Lower leg skin (tissue), 4 donors: ENCODE measurements around the gene ACTRT2. TPM values are rescaled to one million over a fixed set of nuclear protein-coding genes. Genes with fewer than 3 reads are reported as not detected.
A peak's percentile ranks its signal among the peaks of the same experiment; 100 is the strongest.

Source experiments
- DNase-seq, 2 donors: peaks; one replicate each; pipeline ENCODE4 v3.0.0-alpha.2; 2019; ENCODE audit warnings: low spot score in 2 of 2
- H3K4me3 ChIP-seq: fragments of 200-600 bp; sonication (generic); 2 replicates; pipeline ENCODE4 v1.5.1; 2017; ENCODE audit warnings: mild to moderate bottlenecking, low read depth; ENCODE audit not compliant: poor library complexity, severe bottlenecking
- CTCF ChIP-seq, 3 donors: fragments of 450-650 bp; IDR thresholded peaks; one replicate each; pipeline ENCODE4 v1.5.1; 2016; ENCODE audit warnings: antibody characterized with exemption in 3 of 3, mild to moderate bottlenecking in 3 of 3, moderate library complexity in 2 of 3
- POLR2A ChIP-seq, 2 donors: fragments of 450-650 bp; IDR thresholded peaks; one replicate each; pipeline ENCODE4 v1.6.1; 2016 to 2017; ENCODE audit warnings: antibody characterized with exemption in 2 of 2, mild to moderate bottlenecking in 1 of 2, moderate library complexity in 1 of 2
- WGBS, 2 donors: methylation state at CpG; one replicate each; pipeline ENCODE4 v1.1.5; 2018; 5-methylcytosine and 5-hydroxymethylcytosine counted together
- intact Hi-C: fragments of 100-400 bp; cut with DNase I; formaldehyde crosslinking; loops from one replicate; pipeline ENCODE4 v1.15.0; 2023; ENCODE audit warnings: low total_unique reads
- total RNA-seq, 4 donors: library from RNA; depleted of rRNA; stranded (reverse); fragments of >200 nt; gene quantifications; one replicate each; pipeline ENCODE4 v1.1.0, GENCODE V29; 2016

ACTRT2 gene
- total RNA-seq, 4 donors from 2014 or later = not detected

GRCh38 chr1:3061566-3061965 is 40.3 kb downstream of the ACTRT2 start:
- WGBS, 2 donors = 29 to 32% methylated on average over 3 to 5 of the region's 5 CpGs
- peak in 1 of 2 donors; percentile 42 for DNase-seq
- intact Hi-C loops = no loop called here
- TF ChIP-seq CTCF (IDR thresholded peaks at IDR 0.05) = no peak
- TF ChIP-seq POLR2A (IDR thresholded peaks at IDR 0.05) = no peak
- no peak overlapping the region for H3K4me3 ChIP-seq

DNA sequence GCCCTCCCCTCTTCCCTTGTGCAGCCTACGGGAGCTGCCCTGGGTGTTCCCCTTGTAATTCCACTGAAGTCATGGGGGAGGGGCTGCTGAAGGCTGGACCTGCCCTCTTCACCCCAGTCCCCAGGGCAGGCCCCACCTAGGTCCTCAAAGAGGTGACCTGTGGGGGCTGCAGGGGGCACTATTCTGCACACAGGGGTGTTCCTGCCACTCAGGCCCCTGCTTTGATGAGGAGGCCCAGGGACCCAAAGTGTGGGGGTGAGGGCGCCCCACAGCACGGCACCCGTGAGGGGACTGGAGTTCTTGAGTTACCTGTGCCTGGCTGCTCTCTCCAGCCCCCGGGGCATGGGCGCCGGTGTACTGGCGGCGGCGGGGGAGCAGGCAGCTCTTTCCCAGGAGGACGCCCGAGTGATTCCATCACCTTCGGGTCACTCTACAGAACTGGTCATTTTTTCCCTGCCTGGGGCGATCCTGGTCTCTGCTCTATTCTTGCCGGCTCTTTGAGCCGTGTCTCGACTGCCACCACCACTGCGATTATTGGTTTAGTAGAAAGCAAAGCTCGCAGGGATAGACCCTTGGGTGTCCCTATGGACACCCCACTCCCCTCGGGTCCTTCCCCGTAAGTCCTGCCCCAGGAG is 40.8 kb downstream of the ACTRT2 start:
- H3K4me3 ChIP-seq = no peak overlapping the region
- peak in 1 of 2 donors; percentile 82 for DNase-seq
- no peak for TF ChIP-seq POLR2A (IDR thresholded peaks at IDR 0.05)
- no peak for TF ChIP-seq CTCF (IDR thresholded peaks at IDR 0.05)
- 24 to 27% methylated on average over 21 of the region's 21 CpGs for WGBS, 2 donors
- intact Hi-C loops = no loop called here

GRCh38 chr1:3062616-3063378 is 41.5 kb downstream of the ACTRT2 start:
- no peak for TF ChIP-seq POLR2A (IDR thresholded peaks at IDR 0.05)
- TF ChIP-seq CTCF (IDR thresholded peaks at IDR 0.05) = no peak
- intact Hi-C loops = no loop called here
- peak in 1 of 2 donors; percentile 68 for DNase-seq
- WGBS, 2 donors = 5 to 26% methylated on average over 26 to 31 of the region's 50 CpGs
- no peak overlapping the region for H3K4me3 ChIP-seq

GRCh38 chr1:3063379-3064295 is 42.4 kb downstream of the ACTRT2 start:
- 31 to 35% methylated on average over 61 to 67 of the region's 91 CpGs for WGBS, 2 donors
- intact Hi-C loops = no loop called here
- H3K4me3 ChIP-seq = no peak overlapping the region
- peak in 1 of 2 donors; percentile 80 for DNase-seq
- no peak for TF ChIP-seq CTCF (IDR thresholded peaks at IDR 0.05)
- TF ChIP-seq POLR2A (IDR thresholded peaks at IDR 0.05) = no peak

DNA sequence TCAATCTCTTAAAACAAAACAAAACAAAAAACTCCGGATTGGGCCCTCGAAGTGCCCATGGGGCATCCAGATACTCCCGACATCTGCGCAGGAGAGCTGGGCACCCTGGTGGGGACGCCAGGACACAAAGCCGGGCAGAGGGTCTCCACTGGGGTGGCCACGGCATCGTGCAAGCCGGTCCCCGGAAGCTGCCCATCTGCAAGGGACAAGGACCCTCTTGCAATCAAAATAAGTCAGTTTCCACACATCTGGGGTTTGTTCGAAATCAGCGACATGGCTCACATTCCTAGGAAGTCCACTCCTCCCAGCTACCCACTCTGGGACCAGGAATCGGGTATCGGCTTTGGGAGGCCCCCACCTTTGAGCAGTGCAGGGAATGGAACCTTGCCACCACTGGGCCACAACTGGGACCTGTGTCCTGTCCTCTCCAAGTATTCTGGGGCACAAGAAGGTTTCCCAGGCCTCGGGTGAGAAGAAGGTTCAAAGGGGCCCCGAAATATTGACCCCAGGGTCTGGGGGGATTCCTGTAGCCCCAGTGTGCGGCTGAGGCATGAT is 43.1 kb downstream of the ACTRT2 start:
- intact Hi-C loops = no loop called here
- H3K4me3 ChIP-seq = no peak overlapping the region
- 45 to 65% methylated on average over 17 of the region's 17 CpGs for WGBS, 2 donors
- TF ChIP-seq POLR2A (IDR thresholded peaks at IDR 0.05) (no peak), CTCF (IDR thresholded peaks at IDR 0.05) (no peak)
- peak in 1 of 2 donors; percentile 79 for DNase-seq
